Peyer's patch (tissue), 4 donors: ENCODE data around the gene STARD9.

Experiments used
- CTCF ChIP-seq, 6 experiments: fragments of 450-650 bp in 4 of 6; fragments of 200-600 bp in 2 of 6; sonication (generic) in 1 of 6; IDR thresholded peaks; one replicate each; pipeline ENCODE4 v1.5.1; 2017 to 2019; ENCODE audit warnings: antibody characterized with exemption in 6 of 6, mild to moderate bottlenecking in 3 of 6, moderate library complexity in 1 of 6
- POLR2A ChIP-seq, 2 donors: fragments of 450-650 bp; IDR thresholded peaks; one replicate each; pipeline ENCODE4 v1.5.1; 2017; ENCODE audit warnings: antibody characterized with exemption in 2 of 2, mild to moderate bottlenecking in 2 of 2, moderate library complexity in 2 of 2

- TF ChIP-seq CTCF (IDR thresholded peaks at IDR 0.05) = no peak
- no peak for TF ChIP-seq POLR2A (IDR thresholded peaks at IDR 0.05)
Measured at GRCh38 chr15:42632105-42632675, 56.8 kb downstream of the STARD9 start.
